ENCODE measurements around the gene CFAP54. TPM values are rescaled to one million over a fixed set of nuclear protein-coding genes. Genes with fewer than 3 reads are reported as not detected.

CFAP54 gene
- total and polyA plus RNA-seq, 2 experiments from 2014 or later: 0.07 to 0.76 TPM

DNA sequence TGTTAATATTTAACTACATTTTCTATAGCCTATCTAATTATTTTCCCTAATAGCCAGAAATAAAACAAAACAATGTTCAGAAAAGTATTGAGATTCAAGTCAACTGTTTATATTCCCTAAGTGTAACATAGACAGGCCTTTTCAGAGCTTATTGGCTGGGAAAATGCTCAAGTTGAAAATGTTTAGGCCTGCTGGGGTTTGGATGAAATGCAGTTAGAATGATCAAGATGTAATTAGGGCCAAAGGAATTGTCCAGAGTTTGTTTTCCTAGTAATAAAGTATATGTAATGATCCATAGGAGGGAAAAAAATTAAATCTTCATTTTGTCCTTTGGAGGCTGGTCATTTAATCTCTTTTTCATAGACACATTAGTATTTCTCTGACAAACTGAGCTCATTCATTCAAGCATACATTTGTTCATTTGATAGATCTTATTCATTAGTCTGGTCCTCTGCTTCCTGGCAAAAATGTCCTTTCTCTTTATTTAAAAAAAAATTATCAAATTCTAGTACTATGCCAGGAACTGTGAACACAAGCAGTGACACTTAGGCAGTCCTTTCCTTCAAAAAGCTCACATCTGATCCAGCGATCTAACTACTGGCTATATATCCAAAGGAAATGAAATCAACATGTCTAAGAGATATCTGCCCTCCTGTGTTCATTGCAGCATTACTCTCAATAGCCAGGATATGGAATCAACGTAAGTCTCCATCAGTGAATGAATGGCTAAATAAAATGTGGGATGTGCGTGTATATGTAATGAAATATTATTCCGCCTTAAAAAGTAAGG lies 377.6 kb downstream of the CFAP54 start:
- no peaks in the 10 kb centered on the region for H3K27me3 ChIP-seq (ENCODE audit: insufficient read depth)
- H4K20me1 ChIP-seq (replicated peaks; ENCODE audit: insufficient read depth): no peaks in the 10 kb centered on the region
- ATAC-seq: no peak
- H3K27ac ChIP-seq (ENCODE audit: low read depth): no peak overlapping the region
- H3K4me3 ChIP-seq: no peak overlapping the region
- Mint-ChIP-seq H3K27ac (no peak overlapping the region; the same call in 1 of the 2 replicates), H3K27me3 (ENCODE audit: insufficient read depth, low read depth, poor library complexity) (no peaks in the 10 kb centered on the region), H3K4me1 (peaks cover 7% of the 10 kb centered on the region; the same call in 2 of the 3 replicates), H3K4me3 (no peak overlapping the region), H3K9me3 (no peaks in the 10 kb centered on the region), H3K36me3 (ENCODE audit: low read depth) (no peaks in the 10 kb centered on the region)
- H3K9me2 ChIP-seq (ENCODE audit: insufficient read depth): no peaks in the 10 kb centered on the region; the same call in 1 of the 2 replicates
- H2AFZ ChIP-seq: no peak overlapping the region
- H3F3A ChIP-seq (replicated peaks; ENCODE audit: low read depth): no peaks in the 10 kb centered on the region
- no peaks in the 10 kb centered on the region for H3K36me3 ChIP-seq (ENCODE audit: insufficient read depth)
- peaks cover 7% of the 10 kb centered on the region; the same call in 1 of the 2 replicates for H3K4me1 ChIP-seq (ENCODE audit: insufficient read depth)
- no peaks in the 10 kb centered on the region for H3K79me2 ChIP-seq (replicated peaks; ENCODE audit: insufficient read depth)
- no peak overlapping the region for H3K4me2 ChIP-seq
- TF ChIP-seq STAT1 (IDR thresholded peaks at IDR 0.05; ENCODE audit: unreplicated experiment) (no peak), EZH2 (IDR thresholded peaks at IDR 0.05; ENCODE audit: low read depth, unreplicated experiment) (no peak), JUNB (IDR thresholded peaks at IDR 0.05; ENCODE audit: unreplicated experiment) (no peak), NANOG (IDR thresholded peaks at IDR 0.05; ENCODE audit: borderline replicate concordance) (no peak), CREB1 (CRISPR knock-in tag; IDR thresholded peaks at IDR 0.05; ENCODE audit: low read depth) (no peak), POLR2AphosphoS5 (IDR thresholded peaks at IDR 0.05; ENCODE audit: low read depth) (no peak), ZNF331 (CRISPR knock-in tag; IDR thresholded peaks at IDR 0.05; ENCODE audit: low read depth) (no peak), ZNF114 (CRISPR knock-in tag; IDR thresholded peaks at IDR 0.05) (no peak), EZH2phosphoT487 (IDR thresholded peaks at IDR 0.05; ENCODE audit: unreplicated experiment) (no peak)
- TF ChIP-seq, protein P1, sequence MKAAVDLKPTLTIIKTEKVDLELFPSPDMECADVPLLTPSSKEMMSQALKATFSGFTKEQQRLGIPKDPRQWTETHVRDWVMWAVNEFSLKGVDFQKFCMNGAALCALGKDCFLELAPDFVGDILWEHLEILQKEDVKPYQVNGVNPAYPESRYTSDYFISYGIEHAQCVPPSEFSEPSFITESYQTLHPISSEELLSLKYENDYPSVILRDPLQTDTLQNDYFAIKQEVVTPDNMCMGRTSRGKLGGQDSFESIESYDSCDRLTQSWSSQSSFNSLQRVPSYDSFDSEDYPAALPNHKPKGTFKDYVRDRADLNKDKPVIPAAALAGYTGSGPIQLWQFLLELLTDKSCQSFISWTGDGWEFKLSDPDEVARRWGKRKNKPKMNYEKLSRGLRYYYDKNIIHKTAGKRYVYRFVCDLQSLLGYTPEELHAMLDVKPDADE (IDR thresholded peaks at IDR 0.05): no peak
- TF ChIP-seq, protein P2, sequence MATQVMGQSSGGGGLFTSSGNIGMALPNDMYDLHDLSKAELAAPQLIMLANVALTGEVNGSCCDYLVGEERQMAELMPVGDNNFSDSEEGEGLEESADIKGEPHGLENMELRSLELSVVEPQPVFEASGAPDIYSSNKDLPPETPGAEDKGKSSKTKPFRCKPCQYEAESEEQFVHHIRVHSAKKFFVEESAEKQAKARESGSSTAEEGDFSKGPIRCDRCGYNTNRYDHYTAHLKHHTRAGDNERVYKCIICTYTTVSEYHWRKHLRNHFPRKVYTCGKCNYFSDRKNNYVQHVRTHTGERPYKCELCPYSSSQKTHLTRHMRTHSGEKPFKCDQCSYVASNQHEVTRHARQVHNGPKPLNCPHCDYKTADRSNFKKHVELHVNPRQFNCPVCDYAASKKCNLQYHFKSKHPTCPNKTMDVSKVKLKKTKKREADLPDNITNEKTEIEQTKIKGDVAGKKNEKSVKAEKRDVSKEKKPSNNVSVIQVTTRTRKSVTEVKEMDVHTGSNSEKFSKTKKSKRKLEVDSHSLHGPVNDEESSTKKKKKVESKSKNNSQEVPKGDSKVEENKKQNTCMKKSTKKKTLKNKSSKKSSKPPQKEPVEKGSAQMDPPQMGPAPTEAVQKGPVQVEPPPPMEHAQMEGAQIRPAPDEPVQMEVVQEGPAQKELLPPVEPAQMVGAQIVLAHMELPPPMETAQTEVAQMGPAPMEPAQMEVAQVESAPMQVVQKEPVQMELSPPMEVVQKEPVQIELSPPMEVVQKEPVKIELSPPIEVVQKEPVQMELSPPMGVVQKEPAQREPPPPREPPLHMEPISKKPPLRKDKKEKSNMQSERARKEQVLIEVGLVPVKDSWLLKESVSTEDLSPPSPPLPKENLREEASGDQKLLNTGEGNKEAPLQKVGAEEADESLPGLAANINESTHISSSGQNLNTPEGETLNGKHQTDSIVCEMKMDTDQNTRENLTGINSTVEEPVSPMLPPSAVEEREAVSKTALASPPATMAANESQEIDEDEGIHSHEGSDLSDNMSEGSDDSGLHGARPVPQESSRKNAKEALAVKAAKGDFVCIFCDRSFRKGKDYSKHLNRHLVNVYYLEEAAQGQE (IDR thresholded peaks at IDR 0.05; ENCODE audit: unreplicated experiment): no peak
- TF ChIP-seq, protein P3, sequence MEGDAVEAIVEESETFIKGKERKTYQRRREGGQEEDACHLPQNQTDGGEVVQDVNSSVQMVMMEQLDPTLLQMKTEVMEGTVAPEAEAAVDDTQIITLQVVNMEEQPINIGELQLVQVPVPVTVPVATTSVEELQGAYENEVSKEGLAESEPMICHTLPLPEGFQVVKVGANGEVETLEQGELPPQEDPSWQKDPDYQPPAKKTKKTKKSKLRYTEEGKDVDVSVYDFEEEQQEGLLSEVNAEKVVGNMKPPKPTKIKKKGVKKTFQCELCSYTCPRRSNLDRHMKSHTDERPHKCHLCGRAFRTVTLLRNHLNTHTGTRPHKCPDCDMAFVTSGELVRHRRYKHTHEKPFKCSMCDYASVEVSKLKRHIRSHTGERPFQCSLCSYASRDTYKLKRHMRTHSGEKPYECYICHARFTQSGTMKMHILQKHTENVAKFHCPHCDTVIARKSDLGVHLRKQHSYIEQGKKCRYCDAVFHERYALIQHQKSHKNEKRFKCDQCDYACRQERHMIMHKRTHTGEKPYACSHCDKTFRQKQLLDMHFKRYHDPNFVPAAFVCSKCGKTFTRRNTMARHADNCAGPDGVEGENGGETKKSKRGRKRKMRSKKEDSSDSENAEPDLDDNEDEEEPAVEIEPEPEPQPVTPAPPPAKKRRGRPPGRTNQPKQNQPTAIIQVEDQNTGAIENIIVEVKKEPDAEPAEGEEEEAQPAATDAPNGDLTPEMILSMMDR (conservative IDR thresholded peaks at IDR 0.05; ENCODE audit: low read depth in 2 of 2): no peak
- TF ChIP-seq, protein P4, sequence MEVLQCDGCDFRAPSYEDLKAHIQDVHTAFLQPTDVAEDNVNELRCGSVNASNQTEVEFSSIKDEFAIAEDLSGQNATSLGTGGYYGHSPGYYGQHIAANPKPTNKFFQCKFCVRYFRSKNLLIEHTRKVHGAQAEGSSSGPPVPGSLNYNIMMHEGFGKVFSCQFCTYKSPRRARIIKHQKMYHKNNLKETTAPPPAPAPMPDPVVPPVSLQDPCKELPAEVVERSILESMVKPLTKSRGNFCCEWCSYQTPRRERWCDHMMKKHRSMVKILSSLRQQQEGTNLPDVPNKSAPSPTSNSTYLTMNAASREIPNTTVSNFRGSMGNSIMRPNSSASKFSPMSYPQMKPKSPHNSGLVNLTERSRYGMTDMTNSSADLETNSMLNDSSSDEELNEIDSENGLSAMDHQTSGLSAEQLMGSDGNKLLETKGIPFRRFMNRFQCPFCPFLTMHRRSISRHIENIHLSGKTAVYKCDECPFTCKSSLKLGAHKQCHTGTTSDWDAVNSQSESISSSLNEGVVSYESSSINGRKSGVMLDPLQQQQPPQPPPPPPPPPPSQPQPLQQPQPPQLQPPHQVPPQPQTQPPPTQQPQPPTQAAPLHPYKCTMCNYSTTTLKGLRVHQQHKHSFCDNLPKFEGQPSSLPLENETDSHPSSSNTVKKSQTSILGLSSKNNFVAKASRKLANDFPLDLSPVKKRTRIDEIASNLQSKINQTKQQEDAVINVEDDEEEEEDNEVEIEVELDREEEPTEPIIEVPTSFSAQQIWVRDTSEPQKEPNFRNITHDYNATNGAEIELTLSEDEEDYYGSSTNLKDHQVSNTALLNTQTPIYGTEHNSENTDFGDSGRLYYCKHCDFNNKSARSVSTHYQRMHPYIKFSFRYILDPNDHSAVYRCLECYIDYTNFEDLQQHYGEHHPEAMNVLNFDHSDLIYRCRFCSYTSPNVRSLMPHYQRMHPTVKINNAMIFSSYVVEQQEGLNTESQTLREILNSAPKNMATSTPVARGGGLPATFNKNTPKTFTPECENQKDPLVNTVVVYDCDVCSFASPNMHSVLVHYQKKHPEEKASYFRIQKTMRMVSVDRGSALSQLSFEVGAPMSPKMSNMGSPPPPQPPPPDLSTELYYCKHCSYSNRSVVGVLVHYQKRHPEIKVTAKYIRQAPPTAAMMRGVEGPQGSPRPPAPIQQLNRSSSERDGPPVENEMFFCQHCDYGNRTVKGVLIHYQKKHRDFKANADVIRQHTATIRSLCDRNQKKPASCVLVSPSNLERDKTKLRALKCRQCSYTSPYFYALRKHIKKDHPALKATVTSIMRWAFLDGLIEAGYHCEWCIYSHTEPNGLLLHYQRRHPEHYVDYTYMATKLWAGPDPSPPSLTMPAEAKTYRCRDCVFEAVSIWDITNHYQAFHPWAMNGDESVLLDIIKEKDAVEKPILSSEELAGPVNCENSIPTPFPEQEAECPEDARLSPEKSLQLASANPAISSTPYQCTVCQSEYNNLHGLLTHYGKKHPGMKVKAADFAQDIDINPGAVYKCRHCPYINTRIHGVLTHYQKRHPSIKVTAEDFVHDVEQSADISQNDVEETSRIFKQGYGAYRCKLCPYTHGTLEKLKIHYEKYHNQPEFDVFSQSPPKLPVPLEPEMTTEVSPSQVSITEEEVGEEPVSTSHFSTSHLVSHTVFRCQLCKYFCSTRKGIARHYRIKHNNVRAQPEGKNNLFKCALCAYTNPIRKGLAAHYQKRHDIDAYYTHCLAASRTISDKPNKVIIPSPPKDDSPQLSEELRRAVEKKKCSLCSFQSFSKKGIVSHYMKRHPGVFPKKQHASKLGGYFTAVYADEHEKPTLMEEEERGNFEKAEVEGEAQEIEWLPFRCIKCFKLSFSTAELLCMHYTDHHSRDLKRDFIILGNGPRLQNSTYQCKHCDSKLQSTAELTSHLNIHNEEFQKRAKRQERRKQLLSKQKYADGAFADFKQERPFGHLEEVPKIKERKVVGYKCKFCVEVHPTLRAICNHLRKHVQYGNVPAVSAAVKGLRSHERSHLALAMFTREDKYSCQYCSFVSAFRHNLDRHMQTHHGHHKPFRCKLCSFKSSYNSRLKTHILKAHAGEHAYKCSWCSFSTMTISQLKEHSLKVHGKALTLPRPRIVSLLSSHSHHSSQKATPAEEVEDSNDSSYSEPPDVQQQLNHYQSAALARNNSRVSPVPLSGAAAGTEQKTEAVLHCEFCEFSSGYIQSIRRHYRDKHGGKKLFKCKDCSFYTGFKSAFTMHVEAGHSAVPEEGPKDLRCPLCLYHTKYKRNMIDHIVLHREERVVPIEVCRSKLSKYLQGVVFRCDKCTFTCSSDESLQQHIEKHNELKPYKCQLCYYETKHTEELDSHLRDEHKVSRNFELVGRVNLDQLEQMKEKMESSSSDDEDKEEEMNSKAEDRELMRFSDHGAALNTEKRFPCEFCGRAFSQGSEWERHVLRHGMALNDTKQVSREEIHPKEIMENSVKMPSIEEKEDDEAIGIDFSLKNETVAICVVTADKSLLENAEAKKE (CRISPR knock-in tag; IDR thresholded peaks at IDR 0.05): no peak
- DNase-seq (ENCODE audit: low spot score): no peak
